Measurements from ENCODE around the gene CKAP4.

Gene CKAP4

GRCh38 chr12:106195621-106196027 lies 52.2 kb downstream of the CKAP4 start:
- DNase-seq = no peak

- no peak for DNase-seq
These were observed 53.5 kb downstream of the CKAP4 start for GRCh38 chr12:106194351-106194750.

- no peak for DNase-seq
These were observed 54.2 kb downstream of the CKAP4 start for GRCh38 chr12:106193394-106194215.

- no peak for DNase-seq
These were observed 55.0 kb downstream of the CKAP4 start for GRCh38 chr12:106192659-106193393.

- DNase-seq = no peak
These were observed 57.2 kb downstream of the CKAP4 start for GRCh38 chr12:106190581-106190980.

GRCh38 chr12:106189341-106189740 lies 58.5 kb downstream of the CKAP4 start:
- no peak for DNase-seq

- DNase-seq = no peak
These were observed 59.6 kb downstream of the CKAP4 start for GRCh38 chr12:106188256-106188655.

All from NCI-H446 (cell line).